Neuronal stem cell (in vitro differentiated cells): ENCODE results near the gene CDK5RAP3.

Source experiments
- DNase-seq: peaks from one replicate; pipeline ENCODE4 v3.0.0-alpha.2; 2013; ENCODE audit warnings: low spot score
- H2AFZ ChIP-seq: one replicate; pipeline ENCODE4 v1.6.1; 2013; ENCODE audit warnings: mild to moderate bottlenecking, low read length, inconsistent platforms
- H2AK5ac ChIP-seq: 2 replicates; pipeline ENCODE4 v1.6.1; 2013; ENCODE audit warnings: low read depth, mild to moderate bottlenecking, inconsistent platforms, low read length, moderate library complexity, mixed read lengths
- H2BK120ac ChIP-seq: 2 replicates; pipeline ENCODE4 v1.6.1; 2013; ENCODE audit warnings: low read depth, mild to moderate bottlenecking, inconsistent platforms, low read length, moderate library complexity, mixed read lengths
- H2BK12ac ChIP-seq: one replicate; pipeline ENCODE4 v1.6.1; 2013; ENCODE audit warnings: low read length, inconsistent platforms
- H2BK15ac ChIP-seq: 2 replicates; pipeline ENCODE4 v1.6.1; 2013; ENCODE audit warnings: mild to moderate bottlenecking, low read length, inconsistent platforms, mixed read lengths
- H2BK5ac ChIP-seq: one replicate; pipeline ENCODE4 v1.6.1; 2013; ENCODE audit warnings: inconsistent platforms, mild to moderate bottlenecking, low read length, moderate library complexity
- H3K14ac ChIP-seq: one replicate; pipeline ENCODE4 v1.6.1; 2013; ENCODE audit warnings: low read length, inconsistent platforms
- H3K18ac ChIP-seq: 2 replicates; pipeline ENCODE4 v1.6.1; 2013; ENCODE audit warnings: low read length, inconsistent platforms
- H3K23ac ChIP-seq: 2 replicates; pipeline ENCODE4 v1.6.1; 2013; ENCODE audit warnings: low read depth, mild to moderate bottlenecking, mixed read lengths, low read length, inconsistent platforms; ENCODE audit not compliant: poor library complexity
- H3K27ac ChIP-seq: replicated peaks from 3 replicates; pipeline ENCODE4 v1.5.1; 2013; ENCODE audit warnings: low read length, inconsistent platforms
- H3K27me3 ChIP-seq, 3 experiments: 2 replicates each; pipeline ENCODE4 v1.6.1; 2013; ENCODE audit warnings: low read length in 3 of 3, mild to moderate bottlenecking in 2 of 3, inconsistent platforms in 1 of 3, low read depth in 1 of 3, mixed read lengths in 1 of 3, moderate library complexity in 1 of 3; ENCODE audit not compliant: control insufficient read depth in 3 of 3, insufficient read depth in 3 of 3
- H3K36me3 ChIP-seq, 2 donors: replicated peaks in 1 of 2; 2 replicates each; pipeline ENCODE4 v1.6.1; 2013; ENCODE audit warnings: low read length in 2 of 2; ENCODE audit not compliant: control insufficient read depth in 2 of 2, insufficient read depth in 2 of 2
- H3K4ac ChIP-seq: 2 replicates; pipeline ENCODE4 v1.6.1; 2013; ENCODE audit warnings: inconsistent platforms, mild to moderate bottlenecking, low read length, moderate library complexity
- H3K4me1 ChIP-seq, 2 donors: 1 replicate in 1 of 2; 2 replicates in 1 of 2; pipeline ENCODE4 v1.6.1; 2013; ENCODE audit warnings: low read length in 2 of 2, low read depth in 1 of 2; ENCODE audit not compliant: control insufficient read depth in 2 of 2, insufficient read depth in 1 of 2
- H3K4me2 ChIP-seq: one replicate; pipeline ENCODE4 v1.6.1; 2013; ENCODE audit warnings: mild to moderate bottlenecking, low read length, inconsistent platforms; ENCODE audit not compliant: insufficient read depth, poor library complexity, severe bottlenecking
- H3K4me3 ChIP-seq, 2 donors: 2 replicates each; pipeline ENCODE4 v1.5.1; 2013; ENCODE audit warnings: low read length in 2 of 2, mild to moderate bottlenecking in 2 of 2, inconsistent platforms in 1 of 2, moderate library complexity in 1 of 2
- H3K79me1 ChIP-seq: one replicate; pipeline ENCODE4 v1.6.1; 2013; ENCODE audit warnings: low read depth, mild to moderate bottlenecking, inconsistent platforms, low read length, moderate library complexity
- H3K9ac ChIP-seq: one replicate; pipeline ENCODE4 v1.6.1; 2013; ENCODE audit warnings: mild to moderate bottlenecking, low read depth, low read length, inconsistent platforms; ENCODE audit not compliant: poor library complexity
- H3K9me3 ChIP-seq, 2 donors: replicated peaks in 1 of 2; 2 replicates each; pipeline versions ENCODE3 to v1.6.1; 2013; ENCODE audit warnings: low read length in 2 of 2, mild to moderate bottlenecking in 2 of 2, inconsistent platforms in 1 of 2, low read depth in 1 of 2, mixed read lengths in 1 of 2, moderate library complexity in 1 of 2; ENCODE audit not compliant: control insufficient read depth in 2 of 2, insufficient read depth in 1 of 2
- H4K8ac ChIP-seq: one replicate; pipeline ENCODE4 v1.6.1; 2013; ENCODE audit warnings: low read depth, mild to moderate bottlenecking, inconsistent platforms, low read length, moderate library complexity
- H4K91ac ChIP-seq: one replicate; pipeline ENCODE4 v1.6.1; 2013; ENCODE audit warnings: low read length, low read depth, mild to moderate bottlenecking, inconsistent platforms; ENCODE audit not compliant: poor library complexity
- WGBS, 2 donors: extraction: QIAGEN DNeasy Blood & Tissue Kit; methylation state at CpG; one replicate each; pipeline ENCODE4 v1.1.7; 2013; ENCODE audit warnings: missing lambda C conversion rate in 2 of 2, mixed read lengths in 1 of 2; ENCODE audit not compliant: insufficient read length in 2 of 2, insufficient replicate concordance in 1 of 2; ENCODE audit errors: extremely low coverage in 2 of 2; 5-methylcytosine and 5-hydroxymethylcytosine counted together

Gene CDK5RAP3

GRCh38 chr17:47941246-47942095 lies 29.4 kb upstream of the CDK5RAP3 start, which contains the start of gene PNPO:
Gene PNPO (plus strand): TSS chr17:47941571. CDS start chr17:47941676, 105 bp downstream.
- Histone ChIP-seq H3K4ac (no peak within 1 kb of the TSS), H2AFZ (peak within 1 kb of the TSS; percentile 91), H2AK5ac (peak within 1 kb of the TSS; percentile 43), H3K27ac (no peak within 1 kb of the TSS), H3K27me3 (peaks cover 0 to 8% (median 0%) of the 10 kb centered on the region in 3 experiments), H3K79me1 (no peaks in the 10 kb centered on the region), H4K8ac (peak within 1 kb of the TSS; percentile 94), H2BK12ac (no peak within 1 kb of the TSS), H3K23ac (peak within 1 kb of the TSS; percentile 22), H3K14ac (no peak within 1 kb of the TSS), H3K9me3 (peaks cover 0 to 2% of the 10 kb centered on the region in 2 donors), H3K4me3 (peak within 1 kb of the TSS; percentile 60 to 83), H2BK5ac (peak within 1 kb of the TSS; percentile 32), H3K4me2 (peak within 1 kb of the TSS; percentile 67), H2BK15ac (peak within 1 kb of the TSS; percentile 35), H3K9ac (peak within 1 kb of the TSS; percentile 91), H3K18ac (peak within 1 kb of the TSS; percentile 80), H4K91ac (no peak within 1 kb of the TSS), H3K36me3 (peaks cover 0 to 9% of the 10 kb centered on the region in 2 donors), H2BK120ac (no peak within 1 kb of the TSS), H3K4me1 (peaks cover 4 to 7% of the 10 kb centered on the region in 2 donors)
- no CpG with 5 or more reads among the region's 50 CpGs for WGBS, 2 donors
- peak; percentile 54 for DNase-seq

- H3K4me3 ChIP-seq, result peak overlapping the region in 1 of 2 donors; percentile 60
Observed at GRCh38 chr17:47942096-47942510, 28.8 kb upstream of the CDK5RAP3 start.

GRCh38 chr17:47942568-47942967 lies 28.3 kb upstream of the CDK5RAP3 start:
- no peak overlapping the region for H3K14ac ChIP-seq
- no peak overlapping the region for H3K4ac ChIP-seq
- peak overlapping the region in 1 of 2 donors; percentile 60 for H3K4me3 ChIP-seq
- H2AK5ac ChIP-seq, result no peak overlapping the region
- no peak overlapping the region for H3K4me2 ChIP-seq
- H2BK12ac ChIP-seq, result no peak overlapping the region
- no peak for DNase-seq
- peaks cover 4 to 7% of the 10 kb centered on the region in 2 donors for H3K4me1 ChIP-seq
- H3K27ac ChIP-seq, result no peak overlapping the region
- no peak overlapping the region for H2BK5ac ChIP-seq
- no peak overlapping the region for H2BK120ac ChIP-seq
- H3K23ac ChIP-seq, result no peak overlapping the region
- peaks cover 0 to 8% (median 0%) of the 10 kb centered on the region in 3 experiments for H3K27me3 ChIP-seq
- no peak overlapping the region for H2AFZ ChIP-seq
- H4K8ac ChIP-seq, result no peak overlapping the region
- H3K36me3 ChIP-seq, result peaks cover 0 to 12% of the 10 kb centered on the region in 2 donors
- no CpG with 5 or more reads among the region's 6 CpGs for WGBS, 2 donors
- no peak overlapping the region for H3K9ac ChIP-seq
- H4K91ac ChIP-seq, result no peak overlapping the region
- no peak overlapping the region for H3K18ac ChIP-seq
- no peak overlapping the region for H2BK15ac ChIP-seq
- H3K9me3 ChIP-seq, result peaks cover 0 to 2% of the 10 kb centered on the region in 2 donors
- no peaks in the 10 kb centered on the region for H3K79me1 ChIP-seq

More at GRCh38 chr17:47942096-47942510, 28.8 kb upstream of the CDK5RAP3 start:
- Histone ChIP-seq H2BK15ac (no peak overlapping the region), H3K79me1 (no peaks in the 10 kb centered on the region), H3K27ac (no peak overlapping the region), H3K9ac (no peak overlapping the region), H3K14ac (no peak overlapping the region), H2AK5ac (peak overlapping the region; percentile 30), H2BK5ac (peak overlapping the region; percentile 32), H2BK12ac (no peak overlapping the region), H3K4me1 (peaks cover 4 to 7% of the 10 kb centered on the region in 2 donors), H4K91ac (no peak overlapping the region), H3K36me3 (peaks cover 0 to 12% of the 10 kb centered on the region in 2 donors), H3K18ac (no peak overlapping the region), H3K23ac (no peak overlapping the region), H3K9me3 (peaks cover 0 to 2% of the 10 kb centered on the region in 2 donors), H2BK120ac (no peak overlapping the region), H4K8ac (no peak overlapping the region), H3K4me2 (peak overlapping the region; percentile 44), H2AFZ (peak overlapping the region; percentile 91), H3K27me3 (peaks cover 0 to 8% (median 0%) of the 10 kb centered on the region in 3 experiments), H3K4ac (no peak overlapping the region)
- DNase-seq, result no peak
- no CpG with 5 or more reads among the region's 5 CpGs for WGBS, 2 donors

GRCh38 chr17:47945080-47945479 lies 25.8 kb upstream of the CDK5RAP3 start:
- Histone ChIP-seq H2BK5ac (no peak overlapping the region), H3K9ac (no peak overlapping the region), H3K79me1 (no peaks in the 10 kb centered on the region), H3K4me3 (no peak overlapping the region), H4K91ac (no peak overlapping the region), H2BK120ac (no peak overlapping the region), H3K18ac (no peak overlapping the region), H3K4me1 (peaks cover 6 to 13% of the 10 kb centered on the region in 2 donors), H2BK15ac (no peak overlapping the region), H3K9me3 (peaks cover 0 to 2% of the 10 kb centered on the region in 2 donors), H3K4ac (no peak overlapping the region), H3K4me2 (no peak overlapping the region), H3K23ac (no peak overlapping the region), H4K8ac (no peak overlapping the region), H3K27ac (no peak overlapping the region), H2AK5ac (peak overlapping the region; percentile 38), H3K36me3 (peaks cover 0 to 12% of the 10 kb centered on the region in 2 donors), H2BK12ac (no peak overlapping the region), H3K14ac (no peak overlapping the region), H2AFZ (no peak overlapping the region), H3K27me3 (peaks cover 0 to 10% (median 0%) of the 10 kb centered on the region in 3 experiments)
- WGBS, 2 donors, result no CpG with 5 or more reads among the region's 8 CpGs
- no peak for DNase-seq
